HEK293 (cell line): ENCODE results near the gene PPP2R1B.

Experiments
- ATF2 ChIP-seq: fragments of 450-650 bp; formaldehyde crosslinking; IDR thresholded peaks from 2 replicates; pipeline ENCODE4 v1.5.1; 2016; ENCODE audit warnings: missing biosample characterization, missing genetic modification characterization, low read depth
- CTCF ChIP-seq: fragments of 450-650 bp; formaldehyde crosslinking; IDR thresholded peaks from 2 replicates; pipeline ENCODE4 v1.5.1; 2016; ENCODE audit warnings: missing biosample characterization, missing genetic modification characterization
- HOXD13 ChIP-seq: sonication (generic); formaldehyde crosslinking; IDR thresholded peaks from 2 replicates; pipeline ENCODE4 v1.8.0; 2022; ENCODE audit warnings: missing genetic modification reagents, borderline replicate concordance
- REPIN1 ChIP-seq: fragments of 450-650 bp; formaldehyde crosslinking; IDR thresholded peaks from 2 replicates; pipeline ENCODE4 v1.5.1; 2017; ENCODE audit warnings: missing biosample characterization, missing genetic modification characterization, low read depth
- SETDB1 ChIP-seq: IDR thresholded peaks from one replicate; pipeline ENCODE4 v1.6.1; 2017; ENCODE audit warnings: mild to moderate bottlenecking, low read length, moderate library complexity, mixed read lengths; ENCODE audit not compliant: insufficient read length
- SP2 ChIP-seq: fragments of 450-650 bp; formaldehyde crosslinking; IDR thresholded peaks from 2 replicates; pipeline ENCODE4 v1.5.1; 2016; ENCODE audit warnings: missing biosample characterization, missing genetic modification characterization
- TCF7L2 ChIP-seq: IDR thresholded peaks from 2 replicates; pipeline ENCODE4 v1.6.1; 2011; ENCODE audit warnings: low read depth, mild to moderate bottlenecking, inconsistent platforms, low read length, moderate library complexity, borderline replicate concordance
- ZNF175 ChIP-seq: fragments of 450-650 bp; formaldehyde crosslinking; IDR thresholded peaks from 2 replicates; pipeline ENCODE4 v1.5.1; 2016; ENCODE audit warnings: missing biosample characterization, missing genetic modification characterization
- ZNF449 ChIP-seq: fragments of 450-650 bp; formaldehyde crosslinking; IDR thresholded peaks from 2 replicates; pipeline ENCODE4 v1.5.1; 2017; ENCODE audit warnings: missing biosample characterization, mild to moderate bottlenecking, missing genetic modification characterization, moderate library complexity
- ZNF747 ChIP-seq: fragments of 450-650 bp; formaldehyde crosslinking; IDR thresholded peaks from 2 replicates; pipeline ENCODE4 v1.5.1; 2016; ENCODE audit warnings: missing biosample characterization, missing genetic modification characterization

- TF ChIP-seq SETDB1: no peak
- TF ChIP-seq CTCF (tag by site-specific recombination): no peak
- TF ChIP-seq ZNF747: no peak
- TF ChIP-seq ZNF175: no peak
- TF ChIP-seq HOXD13 (CRISPR knock-in tag): no peak
- TF ChIP-seq SP2: no peak
- TF ChIP-seq ATF2: no peak
- no peak for TF ChIP-seq TCF7L2
- no peak for TF ChIP-seq ZNF449 (tag by site-specific recombination)
- TF ChIP-seq REPIN1 (tag by site-specific recombination): no peak
Measured at GRCh38 chr11:111719379-111719778, 46.8 kb downstream of the PPP2R1B start.
